ENCODE measurements around the gene ABHD4. TPM values are rescaled to one million over a fixed set of nuclear protein-coding genes. Genes with fewer than 3 reads are reported as not detected.

The ABHD4 gene
- total and polyA plus RNA-seq, 11 donors, result 10.4 to 35.5 (median 24.3) TPM

- intact Hi-C loops (cut with DNase I), result loop anchor here (5.0 to 10.0 kb wide), 15 partner anchors 72 to 500 kb away; partner anchors contain the start of genes AJUBA (in 2 of the 10), SLC7A7 (in 2 of the 10) and CDH24 (in 1 of the 10)
- 89 to 96% (median 93%) methylated on average over 12 to 15 of the region's 15 CpGs for WGBS, 4 donors
- peak overlapping the region in 1 of 12 donors; percentile 89 for H3K27ac ChIP-seq
Observed at GRCh38 chr14:22554498-22555383, 43.4 kb upstream of the ABHD4 start.

GRCh38 chr14:22555384-22556011, 42.6 kb upstream of the ABHD4 start:
- ATAC-seq (no peak), DNase-seq (no peak)
- intact Hi-C loops (cut with DNase I), result loop anchor here (2.0 to 10.0 kb wide), 17 partner anchors 73 to 499 kb away; partner anchors contain the start of genes AJUBA (in 2 of the 10), SLC7A7 (in 2 of the 10) and CDH24 (in 1 of the 10)
- no peaks in the 10 kb centered on the region for H3K9me3 ChIP-seq
- H3K4me1 ChIP-seq, result peaks cover 0 to 68% (median 31%) of the 10 kb centered on the region in 12 donors
- peak overlapping the region in 4 of 12 donors; percentile 34 to 89 (median 51) for H3K27ac ChIP-seq
- H3K27me3 ChIP-seq, result no peaks in the 10 kb centered on the region
- no peak for TF ChIP-seq CTCF (IDR thresholded peaks at IDR 0.05)
- no peaks in the 10 kb centered on the region for H3K36me3 ChIP-seq
- WGBS, 4 donors, result 88 to 94% (median 89%) methylated on average over 4 of the region's 4 CpGs
- H3K4me3 ChIP-seq, result no peak overlapping the region

More at GRCh38 chr14:22554498-22555383, 43.4 kb upstream of the ABHD4 start:
- Histone ChIP-seq H3K27me3 (no peaks in the 10 kb centered on the region), H3K4me3 (no peak overlapping the region), H3K9me3 (no peaks in the 10 kb centered on the region), H3K4me1 (peaks cover 0 to 69% (median 34%) of the 10 kb centered on the region in 12 donors), H3K36me3 (no peaks in the 10 kb centered on the region)
- DNase-seq (no peak), ATAC-seq (no peak)
- no peak for TF ChIP-seq CTCF (IDR thresholded peaks at IDR 0.05)
- TF ChIP-seq POLR2A (IDR thresholded peaks at IDR 0.05), result no peak

- peaks cover 0 to 67% (median 30%) of the 10 kb centered on the region in 12 donors for H3K4me1 ChIP-seq
- H3K27me3 ChIP-seq, result no peaks in the 10 kb centered on the region
- WGBS, 4 donors, result 50 to 59% (median 54%) methylated on average over 17 to 28 of the region's 28 CpGs
- intact Hi-C loops (cut with DNase I), result loop anchor here (2.0 to 10.0 kb wide), 17 partner anchors 74 to 498 kb away; partner anchors contain the start of genes AJUBA (in 2 of the 10), SLC7A7 (in 2 of the 10) and CDH24 (in 1 of the 10)
- ATAC-seq, result peak in 3 of 4 donors; percentile 4 to 56 (median 10)
- H3K36me3 ChIP-seq, result no peaks in the 10 kb centered on the region
- peak overlapping the region in 10 of 12 donors; percentile 3 to 89 (median 61) for H3K27ac ChIP-seq
- peak in 4 of 5 donors; percentile 40 to 85 (median 54) for DNase-seq
- peak overlapping the region in 8 of 12 donors; percentile 29 to 52 (median 40) for H3K4me3 ChIP-seq
- H3K9me3 ChIP-seq, result no peaks in the 10 kb centered on the region
- TF ChIP-seq CTCF (IDR thresholded peaks at IDR 0.05), result no peak
- TF ChIP-seq POLR2A (IDR thresholded peaks at IDR 0.05), result no peak
Observed at GRCh38 chr14:22556021-22556989, 41.8 kb upstream of the ABHD4 start.
